GM11168 (cell line): ENCODE measurements around the gene RIMS1.

Source experiments
- in situ Hi-C: fragments of 300-500 bp; cut with MboI; formaldehyde crosslinking; loops from one replicate; pipeline ENCODE4 v1.12.0; 2022; ENCODE audit warnings: low sequenced_read_pairs; ENCODE audit not compliant: unreplicated experiment

RIMS1 gene

GRCh38 chr6:72386324-72386723 lies 500.0 kb downstream of the RIMS1 start:
- in situ Hi-C loops, result no loop called here

GRCh38 chr6:72389698-72390097 lies 503.3 kb downstream of the RIMS1 start:
- in situ Hi-C loops, result no loop called here

- in situ Hi-C loops, result no loop called here
Measured at GRCh38 chr6:72390548-72390947, 504.2 kb downstream of the RIMS1 start.

- in situ Hi-C loops, result loop anchor here (25.0 kb wide), 1 partner anchor 185 kb away; no protein-coding TSS in a partner anchor
Measured at GRCh38 chr6:72401865-72402264, 515.5 kb downstream of the RIMS1 start.

GRCh38 chr6:72403413-72403812 lies 517.1 kb downstream of the RIMS1 start:
- in situ Hi-C loops, result loop anchor here (25.0 kb wide), 1 partner anchor 184 kb away; no protein-coding TSS in a partner anchor

- in situ Hi-C loops, result loop anchor here (25.0 kb wide), 1 partner anchor 181 kb away; no protein-coding TSS in a partner anchor
Measured at GRCh38 chr6:72406517-72406916, 520.2 kb downstream of the RIMS1 start.

- in situ Hi-C loops, result loop anchor here (10.0 to 25.0 kb wide), 3 partner anchors 177 to 914 kb away; no protein-coding TSS in a partner anchor
Measured at GRCh38 chr6:72410769-72411168, 524.4 kb downstream of the RIMS1 start.

- in situ Hi-C loops, result loop anchor here (10.0 to 25.0 kb wide), 3 partner anchors 175 to 913 kb away; no protein-coding TSS in a partner anchor
Measured at GRCh38 chr6:72411872-72412708, 525.7 kb downstream of the RIMS1 start.

- in situ Hi-C loops, result loop anchor here (10.0 to 25.0 kb wide), 3 partner anchors 175 to 912 kb away; no protein-coding TSS in a partner anchor
Measured at GRCh38 chr6:72412709-72413044, 526.3 kb downstream of the RIMS1 start.

- in situ Hi-C loops, result loop anchor here (10.0 to 25.0 kb wide), 3 partner anchors 173 to 911 kb away; no protein-coding TSS in a partner anchor
Measured at GRCh38 chr6:72413884-72414283, 527.5 kb downstream of the RIMS1 start.

- in situ Hi-C loops, result loop anchor here (10.0 to 25.0 kb wide), 3 partner anchors 173 to 910 kb away; no protein-coding TSS in a partner anchor
Measured at GRCh38 chr6:72414657-72415056, 528.3 kb downstream of the RIMS1 start.

GRCh38 chr6:72416744-72417465 lies 530.6 kb downstream of the RIMS1 start:
- in situ Hi-C loops, result loop anchor here (10.0 to 25.0 kb wide), 3 partner anchors 170 to 908 kb away; no protein-coding TSS in a partner anchor

- in situ Hi-C loops, result loop anchor here (10.0 to 25.0 kb wide), 3 partner anchors 170 to 907 kb away; no protein-coding TSS in a partner anchor
Measured at GRCh38 chr6:72417759-72418158, 531.4 kb downstream of the RIMS1 start.

GRCh38 chr6:72418495-72418894 lies 532.1 kb downstream of the RIMS1 start:
- in situ Hi-C loops, result loop anchor here (10.0 to 25.0 kb wide), 3 partner anchors 169 to 906 kb away; no protein-coding TSS in a partner anchor

- in situ Hi-C loops, result loop anchor here (10.0 to 25.0 kb wide), 3 partner anchors 167 to 905 kb away; no protein-coding TSS in a partner anchor
Measured at GRCh38 chr6:72419966-72420365, 533.6 kb downstream of the RIMS1 start.

- in situ Hi-C loops, result loop anchor here (25.0 kb wide), 1 partner anchor 167 kb away; no protein-coding TSS in a partner anchor
Measured at GRCh38 chr6:72420409-72420808, 534.1 kb downstream of the RIMS1 start.

GRCh38 chr6:72421387-72421786 lies 535.0 kb downstream of the RIMS1 start:
- in situ Hi-C loops, result loop anchor here (25.0 kb wide), 1 partner anchor 166 kb away; no protein-coding TSS in a partner anchor

- in situ Hi-C loops, result loop anchor here (25.0 kb wide), 1 partner anchor 165 kb away; no protein-coding TSS in a partner anchor
Measured at GRCh38 chr6:72422171-72422570, 535.8 kb downstream of the RIMS1 start.

GRCh38 chr6:72424476-72424875 lies 538.1 kb downstream of the RIMS1 start:
- in situ Hi-C loops, result loop anchor here (25.0 kb wide), 1 partner anchor 163 kb away; no protein-coding TSS in a partner anchor

GRCh38 chr6:72425003-72425681 lies 538.8 kb downstream of the RIMS1 start:
- in situ Hi-C loops, result no loop called here
